ENCODE measurements around the gene CRIP1.

- TF ChIP-seq SMC3 (IDR thresholded peaks at IDR 0.05) (peak; percentile 92), RFX5 (IDR thresholded peaks at IDR 0.05) (peak; percentile 82), CTCF (IDR thresholded peaks at IDR 0.05) (peak; percentile 95), HEYL (CRISPR knock-in tag; IDR thresholded peaks at IDR 0.05) (no peak), CEBPB (IDR thresholded peaks at IDR 0.05) (no peak), BCL3 (IDR thresholded peaks at IDR 0.05) (0 out of 3 replicates have a peak, but pooled peaks have one; percentile 50), RCOR1 (IDR thresholded peaks at IDR 0.05; ENCODE audit: low read depth, low read length) (no peak)
Measured at GRCh38 chr14:105490572-105491365, 4.1 kb downstream of the CRIP1 start, which contains the start of gene TEDC1.
